Upper lobe of left lung (tissue), 6 donors: ENCODE measurements around the gene OR7A5. TPM values are rescaled to one million over a fixed set of nuclear protein-coding genes. Genes with fewer than 3 reads are reported as not detected.

Experiments used
- small RNA-seq, 4 donors: library from RNA; depleted of rRNA; stranded (forward); fragments of <200 nt; gene quantifications; one replicate each; pipeline ENCODE3, GENCODE V24; 2016
- total RNA-seq, 6 donors: library from RNA; depleted of rRNA in 4 of 6; stranded (reverse); fragments of >200 nt in 4 of 6; gene quantifications; one replicate each; pipeline versions ENCODE4 v1.1.0 to v1.2.1, GENCODE V29; 2016 to 2021
- donor health status: DM: no; HTN: no; CAD: no; lungs with moderate emphysema.
- donor health status: DM: no; HTN: yes; CAD: no; lungs with severe emphysema.

The OR7A5 gene
- total RNA-seq, 6 donors from 2014 or later: not detected

Small RNA genes within 50 kb of the gene (small RNA-seq; reads per million reads assigned to genes)
- gene AC005255.1: 0 to 0.07 (median 0) reads per million in 4 donors

Other genes starting within 250 kb of the OR7A5 start
- gene ADGRE3, start 160.3 kb downstream of the OR7A5 start, total RNA-seq: 1 to 10 TPM in 4 of 6 donors, under 1 TPM in 1, not detected in 1; 0.76 to 9.6 (median 2.4) TPM
- 10 to 100 TPM; 16.1 to 35.6 (median 20.0) TPM for gene ZNF333, start 145.1 kb downstream of the OR7A5 start, total RNA-seq
- gene ADGRE2, start 56.6 kb downstream of the OR7A5 start, total RNA-seq: 10 to 100 TPM; 12.3 to 24.1 (median 18.1) TPM
- gene OR7C1, start within 50 bp of the OR7A5 start, total RNA-seq: not detected
- gene OR7A10, start 13.7 kb upstream of the OR7A5 start, total RNA-seq: not detected
- not detected for gene OR7A17, start 50.9 kb upstream of the OR7A5 start, total RNA-seq
- gene OR7C2, start 106.3 kb upstream of the OR7A5 start, total RNA-seq: not detected
- gene SLC1A6, start 144.7 kb upstream of the OR7A5 start, total RNA-seq: not detected
- not detected for gene CASP14, start 214.3 kb upstream of the OR7A5 start, total RNA-seq
- not detected for gene OR1I1, start 247.0 kb upstream of the OR7A5 start, total RNA-seq